HepG2 (cell line): Measurements from ENCODE around the gene GALC. TPM values are rescaled to one million over a fixed set of nuclear protein-coding genes. Genes with fewer than 3 reads are reported as not detected.

ENCODE experiments used
- ATAC-seq: fragments of 200-7000 bp; cut with Tn5 transposase; 3 replicates; pipeline ENCODE4 v1.9.1; 2020; ENCODE audit warnings: mild to moderate bottlenecking, moderate library complexity
- BruUV-seq: library from RNA; stranded (reverse); fragments of 400-500 nt; replicated peaks from 2 replicates; lab custom pipeline; 2021; lab: Mats Ljungman, UMichigan
- CTCF ChIA-PET: fragments of 300-600 bp; formaldehyde crosslinking; extraction: SDS; loops from one replicate; lab custom pipeline; 2021; ENCODE audit warnings: low total read pairs, inconsistent platforms, low intra/inter-chr PET ratio; lab: Yijun Ruan, JAX
- POLR2A ChIA-PET: fragments of 350-600 bp; sonication (Branson Sonifier 250); formaldehyde crosslinking; loops from one replicate; lab custom pipeline; 2020; ENCODE audit warnings: antibody characterized with exemption, inconsistent platforms; lab: Yijun Ruan, JAX
- DNase-seq: peaks from one replicate; pipeline ENCODE4 v3.0.0-alpha.2; 2015; ENCODE audit warnings: low spot score
- FAIRE-seq: peaks from 3 replicates; lab custom pipeline; 2011; peaks lifted over from hg19 to GRCh38; lab: Jason Lieb, UNC
- H2AFZ ChIP-seq: one replicate; pipeline ENCODE4 v1.6.1; 2011; ENCODE audit warnings: low read length, inconsistent platforms
- H3K27ac ChIP-seq: fragments of 300-600 bp; 3 replicates; pipeline ENCODE4 v1.8.0; 2011; ENCODE audit warnings: mixed run types, mild to moderate bottlenecking, mixed read lengths, low read length, inconsistent platforms; ENCODE audit not compliant: insufficient read depth; ENCODE audit errors: extremely low read length
- H3K27me3 ChIP-seq, 2 experiments: fragments of 200-600 bp in 1 of 2; 2 replicates in 1 of 2; 3 replicates in 1 of 2; pipeline versions ENCODE4 v1.6.0 to v1.8.0; 2011; ENCODE audit warnings: low read length in 2 of 2, mild to moderate bottlenecking in 2 of 2, moderate library complexity in 2 of 2, inconsistent platforms in 1 of 2; ENCODE audit not compliant: insufficient read depth in 2 of 2, control insufficient read depth in 1 of 2
- H3K36me3 ChIP-seq, 2 experiments: fragments of 200-600 bp in 1 of 2; replicated peaks in 1 of 2; 2 replicates in 1 of 2; 3 replicates in 1 of 2; pipeline versions ENCODE4 v1.5.1 to v1.8.0; 2011; ENCODE audit warnings: low read length in 2 of 2, inconsistent platforms in 1 of 2; ENCODE audit not compliant: insufficient read depth in 2 of 2, control insufficient read depth in 1 of 2
- H3K4me1 ChIP-seq: 2 replicates; pipeline ENCODE4 v1.5.1; 2012; ENCODE audit warnings: low read length, inconsistent platforms; ENCODE audit not compliant: insufficient read depth
- H3K4me2 ChIP-seq: 2 replicates; pipeline ENCODE4 v1.6.0; 2011; ENCODE audit warnings: low read depth, low read length, inconsistent platforms
- H3K4me3 ChIP-seq, 3 experiments: fragments of 200-600 bp in 1 of 3; sonication (generic), shearing (Covaris generic) in 1 of 3; replicated peaks in 1 of 3; 2 replicates each; pipeline ENCODE4 v1.5.1; 2011 to 2016; ENCODE audit warnings: low read length in 3 of 3, inconsistent platforms in 2 of 3, low read depth in 2 of 3, mild to moderate bottlenecking in 2 of 3, control low read depth in 1 of 3, mixed read lengths in 1 of 3; ENCODE audit not compliant: insufficient read depth in 1 of 3
- H3K79me2 ChIP-seq: one replicate; pipeline ENCODE4 v1.6.1; 2011; ENCODE audit warnings: low read length, inconsistent platforms; ENCODE audit not compliant: insufficient read depth
- H3K9ac ChIP-seq: 2 replicates; pipeline ENCODE4 v1.6.0; 2011; ENCODE audit warnings: mild to moderate bottlenecking, low read depth, low read length, inconsistent platforms; ENCODE audit not compliant: insufficient read depth
- H3K9me3 ChIP-seq: 2 replicates; pipeline ENCODE4 v1.5.1; 2012; ENCODE audit warnings: mild to moderate bottlenecking, low read length
- H4K20me1 ChIP-seq: 2 replicates; pipeline ENCODE4 v1.6.0; 2011; ENCODE audit warnings: inconsistent platforms, mild to moderate bottlenecking, low read length, moderate library complexity; ENCODE audit not compliant: insufficient read depth
- AGO1 ChIP-seq: fragments of 200-400 bp; formaldehyde crosslinking; IDR thresholded peaks from 2 replicates; pipeline ENCODE4 v1.6.1; 2017; ENCODE audit warnings: mild to moderate bottlenecking, low read depth, low read length, moderate library complexity; ENCODE audit not compliant: poor library complexity, severe bottlenecking
- ATF1 ChIP-seq: IDR thresholded peaks from 2 replicates; pipeline ENCODE4 v1.6.1; 2016; ENCODE audit warnings: mild to moderate bottlenecking, control low read depth
- ATF7-NPFF ChIP-seq: sonication (generic); formaldehyde crosslinking; IDR thresholded peaks from 2 replicates; pipeline ENCODE4 v1.8.1; 2023; ENCODE audit warnings: mild to moderate bottlenecking, low read depth, missing genetic modification reagents, moderate library complexity
- MAFG ChIP-seq: sonication (generic); formaldehyde crosslinking; IDR thresholded peaks from 2 replicates; pipeline ENCODE4 v1.5.1; 2020; ENCODE audit warnings: mild to moderate bottlenecking, missing genetic modification reagents
- MZF1 ChIP-seq: sonication (generic); formaldehyde crosslinking; IDR thresholded peaks from 2 replicates; pipeline ENCODE4 v1.8.1; 2023; ENCODE audit warnings: mild to moderate bottlenecking, missing genetic modification reagents, borderline replicate concordance
- NFE2L2 ChIP-seq: fragments of 150-350 bp; IDR thresholded peaks from 2 replicates; pipeline ENCODE4 v1.6.1; 2014; ENCODE audit warnings: low read length
- NR1H2 ChIP-seq: sonication (generic); formaldehyde crosslinking; IDR thresholded peaks from 2 replicates; pipeline ENCODE4 v1.8.1; 2022; ENCODE audit warnings: low read depth, missing genetic modification reagents, borderline replicate concordance
- RARG ChIP-seq: sonication (generic); formaldehyde crosslinking; IDR thresholded peaks from 2 replicates; pipeline ENCODE4 v1.4.0; 2020; ENCODE audit warnings: low read depth, mild to moderate bottlenecking, missing genetic modification reagents
- ZNF446 ChIP-seq: sonication (generic); formaldehyde crosslinking; IDR thresholded peaks from 2 replicates; pipeline ENCODE4 v1.5.0; 2020; ENCODE audit warnings: mild to moderate bottlenecking, missing genetic modification reagents
- ZNF564 ChIP-seq: sonication (generic); formaldehyde crosslinking; IDR thresholded peaks from 2 replicates; pipeline ENCODE4 v1.8.1; 2023; ENCODE audit warnings: mild to moderate bottlenecking, missing genetic modification reagents
- ZNF574 ChIP-seq: sonication (generic); formaldehyde crosslinking; IDR thresholded peaks from 2 replicates; pipeline ENCODE4 v1.4.0; 2020; ENCODE audit warnings: missing genetic modification reagents
- ZNF790 ChIP-seq: sonication (generic); formaldehyde crosslinking; IDR thresholded peaks from 2 replicates; pipeline ENCODE4 v1.8.0; 2022; ENCODE audit warnings: missing genetic modification reagents, mild to moderate bottlenecking, borderline replicate concordance
- WGBS: methylation state at CpG from one replicate; pipeline ENCODE4 v1.1.6; 2017; ENCODE audit warnings: low lambda C conversion rate; 5-methylcytosine and 5-hydroxymethylcytosine counted together
- in situ Hi-C: cut with HindIII; loops from 2 replicates; pipeline ENCODE4 v1.10.0; 2017; ENCODE audit warnings: low pct_unique_long_range_greater_than_20kb; ENCODE audit not compliant: extremely low pct_ligation_motif_present
- intact Hi-C: fragments of 100-400 bp; cut with micrococcal nuclease; formaldehyde crosslinking; loops from one replicate; pipeline ENCODE4 v1.10.0; 2022; ENCODE audit not compliant: unreplicated experiment
- polyA plus RNA-seq, 8 experiments: library from polyadenylated mRNA; depleted of rRNA in 3 of 8; stranded (reverse) in 7 of 8; unstranded in 1 of 8; fragments of >200 nt; fragmentation: Illumina TruSeq in 4 of 8; extraction: Trizol in 4 of 8; gene quantifications; 2 replicates each; pipeline versions ENCODE4 v1.2.1 to v1.2.3, GENCODE V29; 2011 to 2016; ENCODE audit warnings: low read depth in 4 of 8, missing spikeins in 1 of 8, mixed read lengths in 1 of 8; ENCODE audit not compliant: insufficient read depth in 1 of 8
- total RNA-seq, 5 experiments: library from RNA; depleted of rRNA; stranded (reverse); fragments of >200 nt; fragmentation: Illumina TruSeq; extraction: Trizol; gene quantifications; 2 replicates each; pipeline ENCODE4 v1.2.3, GENCODE V29; 2016; ENCODE audit warnings: low read depth in 1 of 5

The GALC gene
- total and polyA plus RNA-seq, 2 of the 13 experiments (the other 11 are each of a cell fraction or from before 2014, with no cell fraction given) = not detected

DNA sequence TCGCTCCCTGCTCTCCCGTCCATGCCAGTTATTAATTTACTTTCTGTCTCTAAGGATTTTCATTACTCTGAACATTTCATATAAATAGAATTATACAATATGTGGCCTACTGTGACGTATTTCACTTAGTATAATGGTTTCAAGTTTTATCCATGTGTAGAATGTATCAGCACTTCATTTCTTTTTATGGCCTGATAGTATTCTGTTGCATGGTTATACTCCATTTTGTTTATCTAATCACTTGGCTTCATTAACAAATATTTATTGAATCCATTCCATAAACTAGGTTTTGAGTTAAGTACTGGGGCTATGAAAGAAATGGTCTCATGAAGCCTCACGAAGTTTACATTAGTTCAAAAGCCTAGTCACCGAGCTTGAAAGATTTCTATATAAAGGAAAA lies 19.5 kb upstream of the GALC start:
- Histone ChIP-seq H4K20me1 (no peaks in the 10 kb centered on the region), H3K36me3 (no peaks in the 10 kb centered on the region)
- 67% methylated on average over 5 of the region's 5 CpGs for WGBS
- TF ChIP-seq RARG (no peak), AGO1 (no peak), MZF1 (CRISPR knock-in tag) (no peak), ZNF564 (CRISPR knock-in tag) (no peak), ATF7-NPFF (CRISPR knock-in tag) (no peak), ZNF790 (CRISPR knock-in tag) (no peak), MAFG (no peak), NR1H2 (CRISPR knock-in tag) (no peak), ZNF574 (CRISPR knock-in tag) (no peak), NFE2L2 (no peak), ATF1 (CRISPR knock-in tag) (no peak), ZNF446 (CRISPR knock-in tag) (no peak)
- TF ChIP-seq, all 625 proteins: peak for 0
- no peaks in the 10 kb centered on the region for H3K79me2 ChIP-seq
- H3K27ac ChIP-seq = no peak overlapping the region
- FAIRE-seq (no peak), DNase-seq (no peak), ATAC-seq (no peak)
- H3K9ac ChIP-seq = no peak overlapping the region
- no peaks in the 10 kb centered on the region for H3K9me3 ChIP-seq
- peaks cover 12% of the 10 kb centered on the region; the same call in 1 of the 2 replicates for H3K4me1 ChIP-seq
- POLR2A ChIA-PET = no interaction called here
- H2AFZ ChIP-seq = no peak overlapping the region
- no peak overlapping the region for H3K4me2 ChIP-seq
- H3K4me3 ChIP-seq = no peak overlapping the region
- no TSS peak for BruUV-seq
- CTCF ChIA-PET = interaction anchor here (1.3 to 3.1 kb wide), 2 partner anchors 222 to 368 kb away, joined by 3 to 15 read pairs; no protein-coding TSS in a partner anchor
- in situ Hi-C loops = loop anchor here (5.0 to 25.0 kb wide), 3 partner anchors 155 to 375 kb away; partner anchors contain the start of gene SPATA7
- intact Hi-C loops = loop anchor here (5.0 to 10.0 kb wide), 2 partner anchors 92 to 175 kb away; no protein-coding TSS in a partner anchor
- H3K27me3 ChIP-seq = no peaks in the 10 kb centered on the region
